Measurements from ENCODE around the gene ESAM. TPM values are rescaled to one million over a fixed set of nuclear protein-coding genes. Genes with fewer than 3 reads are reported as not detected.

Gene ESAM, protein sequence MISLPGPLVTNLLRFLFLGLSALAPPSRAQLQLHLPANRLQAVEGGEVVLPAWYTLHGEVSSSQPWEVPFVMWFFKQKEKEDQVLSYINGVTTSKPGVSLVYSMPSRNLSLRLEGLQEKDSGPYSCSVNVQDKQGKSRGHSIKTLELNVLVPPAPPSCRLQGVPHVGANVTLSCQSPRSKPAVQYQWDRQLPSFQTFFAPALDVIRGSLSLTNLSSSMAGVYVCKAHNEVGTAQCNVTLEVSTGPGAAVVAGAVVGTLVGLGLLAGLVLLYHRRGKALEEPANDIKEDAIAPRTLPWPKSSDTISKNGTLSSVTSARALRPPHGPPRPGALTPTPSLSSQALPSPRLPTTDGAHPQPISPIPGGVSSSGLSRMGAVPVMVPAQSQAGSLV
- total RNA-seq: 0.24 TPM in 1 of 2 replicates, not detected in the other

DNA sequence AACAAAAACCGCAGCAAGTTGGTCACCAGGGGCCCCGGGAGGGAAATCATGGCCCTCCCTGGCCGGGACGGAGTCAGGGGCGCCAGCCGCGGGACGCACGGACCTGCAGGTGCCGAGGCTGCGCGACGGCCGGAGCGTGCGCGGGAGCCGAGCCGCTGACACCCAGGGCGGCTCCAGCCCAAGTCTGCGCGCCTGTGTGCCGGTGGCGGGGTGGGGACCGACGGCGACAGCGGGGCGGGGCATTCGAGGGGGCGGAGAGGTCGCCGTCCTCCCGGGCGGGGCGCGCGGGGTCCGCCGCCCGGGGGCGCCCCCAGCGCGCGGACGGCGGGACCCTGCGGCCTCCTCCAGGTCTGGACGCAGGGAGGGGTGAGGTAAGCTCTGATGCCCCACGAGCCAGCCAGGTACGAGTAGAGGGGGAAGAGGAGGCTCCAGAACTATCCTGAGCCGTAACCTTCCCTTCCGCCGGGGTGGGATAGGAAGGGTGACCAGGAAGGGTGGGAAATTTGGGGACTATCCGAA lies at the start of gene ESAM:
ESAM (minus strand) TSS at position 186 of the 519 bp plus-strand sequence; CDS start at position 50, 136 bp downstream.
- Mint-ChIP-seq H3K4me1 (peaks cover 12% of the 10 kb centered on the region), H3K27me3 (peaks cover 37% of the 10 kb centered on the region), H3K36me3 (ENCODE audit: low read depth) (peaks cover 8% of the 10 kb centered on the region), H3K27ac (peak within 1 kb of the TSS; percentile 68), H3K9me3 (no peaks in the 10 kb centered on the region), H3K4me3 (peak within 1 kb of the TSS; percentile 84)
- intact Hi-C loops (cut with micrococcal nuclease): no loop called here
- peak; percentile 92 for DNase-seq

DNA sequence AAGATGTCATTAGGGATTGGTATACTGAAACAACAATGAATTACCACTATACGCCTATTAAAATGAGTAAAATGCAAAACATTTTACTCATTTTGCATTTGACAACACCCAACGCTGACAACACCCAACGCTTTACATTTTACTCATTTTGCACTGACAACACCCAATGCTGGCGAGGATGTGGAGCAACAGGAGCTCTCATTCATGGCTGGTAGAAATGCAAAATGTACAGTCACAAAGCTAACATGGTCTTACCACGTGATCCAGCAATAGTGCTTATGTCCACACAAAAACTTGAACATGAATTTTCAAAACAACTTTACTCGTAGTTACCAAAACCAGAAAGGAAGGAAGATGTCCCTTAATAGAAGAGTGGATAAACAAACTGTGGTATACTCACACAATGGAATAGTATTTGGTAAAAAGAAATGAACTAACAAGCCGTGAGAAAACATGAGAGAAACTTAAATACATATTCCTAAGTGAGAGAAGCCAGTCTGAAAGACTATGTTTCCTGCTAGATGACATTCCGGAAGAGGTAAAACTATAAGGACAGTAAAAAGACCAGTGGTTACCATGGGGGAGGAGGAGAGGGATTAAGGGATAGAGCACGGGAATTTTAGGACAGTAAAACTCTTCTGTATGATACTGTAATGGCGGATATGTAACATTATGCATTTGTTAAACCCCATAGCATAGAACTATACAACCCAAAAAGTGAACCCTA lies 49.5 kb upstream of the ESAM start:
- intact Hi-C loops (cut with micrococcal nuclease): no loop called here
- DNase-seq: no peak
- H3K27me3 Mint-ChIP-seq: peaks cover 38% of the 10 kb centered on the region
- no peaks in the 10 kb centered on the region for H3K9me3 Mint-ChIP-seq
- no peaks in the 10 kb centered on the region for H3K36me3 Mint-ChIP-seq (ENCODE audit: low read depth)
- H3K27ac Mint-ChIP-seq: no peak overlapping the region
- no peaks in the 10 kb centered on the region for H3K4me1 Mint-ChIP-seq
- no peak overlapping the region for H3K4me3 Mint-ChIP-seq

DNA sequence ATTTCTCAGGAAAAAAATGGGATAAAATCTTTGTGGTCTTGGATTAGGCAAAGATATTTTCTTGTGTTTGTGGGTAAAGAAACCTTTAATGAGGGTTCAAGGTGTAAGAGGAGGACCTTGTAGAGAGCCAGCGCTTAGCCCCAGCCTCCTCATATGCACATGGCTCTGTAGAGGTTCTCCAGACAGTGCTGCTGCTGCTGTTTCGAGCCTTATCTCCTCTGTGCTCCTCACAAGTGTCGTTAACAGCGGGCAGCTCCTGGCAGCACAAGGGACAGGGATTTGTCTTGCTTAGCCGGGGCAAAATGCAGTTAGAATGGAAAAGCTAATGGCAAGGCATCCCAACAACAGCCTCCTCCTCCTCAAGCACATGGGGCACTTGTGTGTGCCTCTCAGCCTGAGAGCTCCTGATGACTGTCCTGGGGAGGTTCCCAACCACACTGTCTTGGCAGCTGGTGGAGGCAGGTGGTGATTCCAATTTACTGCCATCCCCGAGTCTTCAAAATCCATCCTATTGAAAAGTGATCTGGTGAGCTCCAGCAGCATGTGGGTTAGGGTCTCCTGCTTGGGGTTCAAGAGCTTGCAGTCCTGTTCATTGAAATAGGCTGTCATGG lies 45.7 kb upstream of the ESAM start:
- Mint-ChIP-seq H3K9me3 (no peaks in the 10 kb centered on the region), H3K27ac (no peak overlapping the region), H3K4me3 (no peak overlapping the region), H3K4me1 (no peaks in the 10 kb centered on the region), H3K27me3 (peaks cover 29% of the 10 kb centered on the region), H3K36me3 (ENCODE audit: low read depth) (no peaks in the 10 kb centered on the region)
- intact Hi-C loops (cut with micrococcal nuclease): no loop called here
- no peak for DNase-seq

DNA sequence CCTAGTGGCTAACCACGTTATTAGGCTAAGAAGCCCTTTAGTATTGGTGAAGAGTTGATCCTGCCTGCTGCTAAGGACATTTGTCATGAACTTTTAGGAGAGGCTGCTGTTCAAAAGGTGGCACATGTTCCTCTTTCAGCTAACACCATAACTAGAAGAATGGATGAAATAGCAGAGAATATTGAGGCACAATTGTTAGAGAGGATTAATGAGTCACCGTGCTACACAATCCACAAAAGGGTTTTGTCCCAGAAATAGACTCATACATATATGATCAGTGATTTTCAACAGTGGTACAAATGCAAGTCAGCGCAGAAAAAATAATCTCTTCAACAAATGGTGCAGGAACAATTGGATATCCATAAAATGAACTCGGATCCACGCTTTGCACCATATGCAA lies 45.1 kb upstream of the ESAM start:
- Mint-ChIP-seq H3K27ac (no peak overlapping the region), H3K36me3 (ENCODE audit: low read depth) (no peaks in the 10 kb centered on the region), H3K4me3 (no peak overlapping the region), H3K27me3 (peaks cover 28% of the 10 kb centered on the region), H3K4me1 (no peaks in the 10 kb centered on the region), H3K9me3 (no peaks in the 10 kb centered on the region)
- DNase-seq: no peak
- intact Hi-C loops (cut with micrococcal nuclease): no loop called here

DNA sequence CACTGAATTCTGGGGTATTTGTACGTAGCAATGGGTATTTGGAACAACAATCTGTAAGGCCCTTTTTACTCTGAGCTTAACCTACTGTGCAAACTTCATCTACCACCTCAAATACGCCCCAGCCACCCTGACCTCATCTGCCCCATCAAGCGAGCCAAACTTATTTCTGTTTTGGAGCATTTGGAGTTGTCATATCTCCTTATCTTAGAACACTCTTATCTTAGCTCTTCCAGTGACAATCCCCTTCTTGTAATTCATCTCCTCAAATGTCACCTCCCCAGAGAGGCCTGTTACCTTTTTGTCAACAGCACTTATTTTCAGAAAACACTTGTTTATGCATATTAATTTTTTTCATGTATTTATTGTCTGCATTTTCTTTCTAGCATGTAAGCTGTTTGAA lies 42.8 kb upstream of the ESAM start:
- peaks cover 26% of the 10 kb centered on the region for H3K27me3 Mint-ChIP-seq
- H3K4me3 Mint-ChIP-seq: no peak overlapping the region
- H3K9me3 Mint-ChIP-seq: no peaks in the 10 kb centered on the region
- intact Hi-C loops (cut with micrococcal nuclease): no loop called here
- no peaks in the 10 kb centered on the region for H3K36me3 Mint-ChIP-seq (ENCODE audit: low read depth)
- H3K4me1 Mint-ChIP-seq: peaks cover 7% of the 10 kb centered on the region
- no peak overlapping the region for H3K27ac Mint-ChIP-seq
- DNase-seq: no peak

DNA sequence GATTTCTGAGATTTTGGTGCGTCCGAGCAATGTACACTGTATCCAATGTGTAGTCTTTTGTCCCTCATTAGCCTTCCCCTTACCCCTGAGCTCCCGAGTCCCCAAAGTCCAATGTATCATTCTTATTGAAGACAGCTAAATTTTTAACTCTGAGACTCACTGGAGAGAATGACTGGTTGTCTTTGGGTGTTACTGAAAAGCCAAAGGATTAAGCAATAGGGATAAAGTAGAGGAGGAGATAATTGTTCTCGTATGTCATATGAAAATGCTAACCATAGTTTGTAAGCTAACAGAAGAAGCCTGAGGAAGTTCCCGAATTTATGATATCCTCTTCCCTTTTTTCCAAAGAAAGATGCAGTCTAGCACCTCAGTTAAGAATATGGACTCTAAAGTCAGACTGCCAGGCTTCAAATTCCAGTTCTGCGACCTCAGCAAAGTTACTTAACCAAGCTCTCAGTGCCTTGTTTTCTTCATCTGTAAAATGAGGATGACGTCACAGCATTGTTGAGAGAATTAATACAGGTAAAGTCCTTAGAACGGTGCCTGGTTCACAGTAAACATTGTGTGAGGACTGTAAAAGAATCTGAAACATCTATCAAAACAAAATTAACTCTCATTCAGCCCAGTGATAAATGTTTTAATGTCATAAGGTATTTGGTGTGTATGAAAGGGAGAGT lies 39.7 kb upstream of the ESAM start:
- H3K4me1 Mint-ChIP-seq: peaks cover 21% of the 10 kb centered on the region
- H3K27ac Mint-ChIP-seq: no peak overlapping the region
- no peak for DNase-seq
- H3K9me3 Mint-ChIP-seq: no peaks in the 10 kb centered on the region
- H3K4me3 Mint-ChIP-seq: no peak overlapping the region
- no peaks in the 10 kb centered on the region for H3K36me3 Mint-ChIP-seq (ENCODE audit: low read depth)
- intact Hi-C loops (cut with micrococcal nuclease): loop anchor here (2.0 kb wide), 3 partner anchors 35 to 75 kb away; no protein-coding TSS in a partner anchor
- peaks cover 19% of the 10 kb centered on the region for H3K27me3 Mint-ChIP-seq

- Mint-ChIP-seq H3K27me3 (peaks cover 19% of the 10 kb centered on the region), H3K36me3 (ENCODE audit: low read depth) (no peaks in the 10 kb centered on the region), H3K4me1 (peaks cover 21% of the 10 kb centered on the region), H3K9me3 (no peaks in the 10 kb centered on the region), H3K4me3 (peak overlapping the region; percentile 86), H3K27ac (peak overlapping the region; percentile 88)
- DNase-seq: no peak
- intact Hi-C loops (cut with micrococcal nuclease): loop anchor here (2.0 kb wide), 3 partner anchors 36 to 76 kb away; no protein-coding TSS in a partner anchor
These were observed 38.9 kb upstream of the ESAM start for GRCh38 chr11:124801014-124801413.

DNA sequence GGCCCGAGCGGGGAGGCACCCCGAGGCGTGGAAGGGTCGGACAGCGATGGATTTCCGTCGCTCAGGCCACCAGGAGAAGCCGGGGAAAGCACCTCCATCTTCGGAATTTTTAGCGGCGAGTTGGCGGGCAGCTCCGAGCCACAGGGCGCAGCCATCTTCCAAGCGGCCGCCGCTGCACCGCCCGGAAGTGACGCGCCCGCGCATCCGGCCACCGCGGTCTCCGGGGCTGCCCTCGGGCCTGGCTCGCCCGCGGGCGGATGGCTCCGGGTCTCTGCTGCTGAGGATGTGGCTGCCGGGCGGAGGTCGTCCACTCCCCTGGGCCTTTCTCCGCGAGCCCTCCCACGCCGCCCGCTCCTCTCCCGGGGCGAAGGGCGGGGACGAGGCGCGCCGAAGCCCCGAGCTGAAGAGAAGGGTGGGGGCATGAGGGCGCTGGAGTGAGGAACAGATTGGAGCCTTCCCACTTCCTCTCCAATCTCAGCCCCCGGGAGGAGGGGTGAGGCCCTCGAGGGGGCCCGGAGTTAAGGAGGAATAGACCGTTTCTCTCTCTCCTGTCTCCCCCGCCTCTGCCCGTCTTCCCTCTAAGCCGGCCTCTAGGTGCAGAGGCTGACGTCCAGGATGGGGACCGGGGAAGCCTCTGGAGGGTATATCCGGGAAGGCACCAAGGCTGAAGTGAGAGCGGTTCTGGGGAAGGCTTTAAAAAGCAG lies 38.3 kb upstream of the ESAM start, which contains the start of gene MSANTD2:
MSANTD2 (minus strand) TSS at position 181 of the 704 bp plus-strand sequence; CDS start at position 155, 26 bp downstream.
- H3K9me3 Mint-ChIP-seq: no peaks in the 10 kb centered on the region

GRCh38 chr11:124799348-124800225 lies 37.5 kb upstream of the ESAM start:
- Mint-ChIP-seq H3K4me1 (peaks cover 21% of the 10 kb centered on the region), H3K4me3 (peak overlapping the region; percentile 95), H3K9me3 (no peaks in the 10 kb centered on the region), H3K27ac (peak overlapping the region; percentile 90), H3K27me3 (peaks cover 12% of the 10 kb centered on the region), H3K36me3 (ENCODE audit: low read depth) (no peaks in the 10 kb centered on the region)
- intact Hi-C loops (cut with micrococcal nuclease): loop anchor here (1.0 to 5.0 kb wide), 8 partner anchors 7 to 313 kb away; partner anchors contain the start of genes SIAE, SPA17 and TMEM218
- peak; percentile 82 for DNase-seq

More for the DNA sequence above, 38.3 kb upstream of the ESAM start, which contains the start of gene MSANTD2:
- Mint-ChIP-seq H3K36me3 (ENCODE audit: low read depth) (no peaks in the 10 kb centered on the region), H3K27me3 (peaks cover 16% of the 10 kb centered on the region), H3K4me3 (peak within 1 kb of the TSS; percentile 95), H3K27ac (peak within 1 kb of the TSS; percentile 90), H3K4me1 (peaks cover 21% of the 10 kb centered on the region)
- intact Hi-C loops (cut with micrococcal nuclease): loop anchor here (1.0 to 2.0 kb wide), 6 partner anchors 8 to 127 kb away; partner anchors contain the start of genes SIAE and SPA17
- DNase-seq: peak; percentile 96

DNA sequence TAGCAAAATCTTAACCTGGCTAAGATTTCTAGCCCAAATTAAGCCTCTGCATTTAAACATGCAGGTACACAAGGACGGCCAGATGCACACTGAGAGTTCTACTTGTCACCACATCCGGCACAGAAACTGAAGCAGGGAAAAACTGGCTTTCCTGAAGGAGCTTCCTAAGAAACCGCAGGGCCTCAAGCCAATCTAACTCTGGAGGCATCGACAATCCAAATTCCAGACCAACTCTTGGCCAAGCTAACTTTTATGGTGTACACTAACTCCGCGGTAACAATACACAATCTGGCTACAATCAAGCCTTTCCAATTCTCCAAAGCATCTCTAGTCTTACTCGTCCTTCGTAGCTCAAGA lies 36.9 kb upstream of the ESAM start:
- peak; percentile 65 for DNase-seq
- peak overlapping the region; percentile 90 for H3K27ac Mint-ChIP-seq
- no peaks in the 10 kb centered on the region for H3K9me3 Mint-ChIP-seq
- H3K4me1 Mint-ChIP-seq: peaks cover 21% of the 10 kb centered on the region
- intact Hi-C loops (cut with micrococcal nuclease): loop anchor here (1.0 to 5.0 kb wide), 2 partner anchors 36 to 313 kb away; partner anchors contain the start of gene TMEM218
- H3K36me3 Mint-ChIP-seq (ENCODE audit: low read depth): no peaks in the 10 kb centered on the region
- H3K27me3 Mint-ChIP-seq: peaks cover 12% of the 10 kb centered on the region
- H3K4me3 Mint-ChIP-seq: peak overlapping the region; percentile 95

DNA sequence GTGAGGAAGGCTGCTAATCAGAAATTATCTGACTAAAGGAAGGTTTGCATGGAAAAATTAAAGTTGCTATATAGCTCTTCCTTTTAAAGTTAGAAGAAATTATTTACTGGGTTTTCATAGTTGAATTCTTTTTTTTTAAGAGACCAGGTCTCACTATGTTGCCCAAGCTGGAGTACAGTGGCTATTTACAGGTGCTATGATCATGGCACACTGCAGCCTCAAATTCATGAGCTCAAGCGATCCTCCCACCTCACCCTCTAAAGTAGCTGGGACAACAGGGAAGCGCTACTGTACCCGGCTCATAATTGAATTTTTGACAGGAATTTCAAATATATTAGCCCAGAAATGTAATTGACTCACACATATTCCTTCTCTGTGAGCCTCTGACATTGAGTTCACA lies 34.2 kb upstream of the ESAM start:
- Mint-ChIP-seq H3K4me3 (no peak overlapping the region), H3K36me3 (ENCODE audit: low read depth) (no peaks in the 10 kb centered on the region), H3K4me1 (peaks cover 34% of the 10 kb centered on the region), H3K9me3 (no peaks in the 10 kb centered on the region), H3K27me3 (no peaks in the 10 kb centered on the region), H3K27ac (no peak overlapping the region)
- DNase-seq: no peak
- intact Hi-C loops (cut with micrococcal nuclease): loop anchor here (5.0 kb wide), 1 partner anchor 316 kb away; the partner anchor contains the start of gene TMEM218
